DND-41 (cell line): ENCODE data around the gene SCML2.

Experiments used
- CTCF ChIP-seq: IDR thresholded peaks from 2 replicates; pipeline ENCODE4 v1.5.1; 2012; ENCODE audit warnings: borderline replicate concordance, low read length, moderate library complexity, mild to moderate bottlenecking; ENCODE audit not compliant: poor library complexity, severe bottlenecking; ENCODE audit errors: extremely low read depth
- EZH2 ChIP-seq: IDR thresholded peaks from 3 replicates; pipeline ENCODE4 v1.6.1; 2012; ENCODE audit warnings: borderline replicate concordance, low read depth, mild to moderate bottlenecking, moderate library complexity, low read length, inconsistent platforms; ENCODE audit not compliant: severe bottlenecking

GRCh38 chrX:18255059-18255458 lies 99.4 kb downstream of the SCML2 start:
- no peak for TF ChIP-seq EZH2
- no peak for TF ChIP-seq CTCF
